Gastroesophageal sphincter (tissue), 4 donors: Measurements from ENCODE around the gene NOP10. TPM values are rescaled to one million over a fixed set of nuclear protein-coding genes. Genes with fewer than 3 reads are reported as not detected.
A peak's percentile ranks its signal among the peaks of the same experiment; 100 is the strongest.
"Not testable (repeated sequence)": the region's sequence is repeated elsewhere in the genome, so short reads cannot be mapped to it uniquely, and the experiment has no call there.

Experiments
- ATAC-seq: fragments of 150-250 bp; one replicate; pipeline ENCODE4 v1.9.1; 2016; ENCODE audit warnings: mild to moderate bottlenecking, moderate library complexity
- H3K27ac ChIP-seq, 4 donors: fragments of 200-600 bp; sonication (generic) in 3 of 4; 1 replicate in 3 of 4; 2 replicates in 1 of 4; pipeline ENCODE4 v1.5.1; 2016 to 2019
- H3K27me3 ChIP-seq: fragments of 200-600 bp; sonication (generic); one replicate; pipeline ENCODE4 v1.5.1; 2019
- H3K36me3 ChIP-seq, 2 donors: fragments of 200-600 bp; sonication (generic); one replicate each; pipeline ENCODE4 v1.5.1; 2019; ENCODE audit warnings: control low read depth in 1 of 2
- H3K4me1 ChIP-seq, 3 donors: fragments of 200-600 bp; sonication (generic); 1 replicate in 2 of 3; 2 replicates in 1 of 3; pipeline ENCODE4 v1.5.1; 2016 to 2019; ENCODE audit warnings: control low read depth in 2 of 3
- H3K4me3 ChIP-seq, 2 donors: fragments of 200-600 bp; sonication (generic); one replicate each; pipeline ENCODE4 v1.5.1; 2019; ENCODE audit warnings: mild to moderate bottlenecking in 1 of 2, moderate library complexity in 1 of 2
- H3K9me3 ChIP-seq, 3 donors: fragments of 200-600 bp; sonication (generic); one replicate each; pipeline ENCODE4 v1.5.1; 2017 to 2019; ENCODE audit warnings: control low read depth in 2 of 3
- EP300 ChIP-seq: sonication (generic); formaldehyde crosslinking; IDR thresholded peaks from one replicate; pipeline ENCODE4 v1.6.1; 2017; ENCODE audit warnings: antibody characterized with exemption, mild to moderate bottlenecking
- POLR2A ChIP-seq, 2 donors: fragments of 450-650 bp; IDR thresholded peaks; one replicate each; pipeline ENCODE4 v1.6.1; 2017; ENCODE audit warnings: antibody characterized with exemption in 2 of 2, mild to moderate bottlenecking in 2 of 2, moderate library complexity in 1 of 2
- POLR2AphosphoS5 ChIP-seq: sonication (generic); formaldehyde crosslinking; IDR thresholded peaks from one replicate; pipeline ENCODE4 v1.6.1; 2017; ENCODE audit warnings: antibody characterized with exemption
- WGBS, 2 donors: methylation state at CpG; one replicate each; pipeline ENCODE4 v1.1.5; 2018; ENCODE audit warnings: low coverage in 1 of 2; 5-methylcytosine and 5-hydroxymethylcytosine counted together
- total RNA-seq, 4 donors: library from RNA; depleted of rRNA; stranded (reverse); fragments of >200 nt; gene quantifications; one replicate each; pipeline ENCODE4 v1.1.0, GENCODE V29; 2016
- TF ChIP-seq, protein P1 (sequence below), 4 experiments: fragments of 200-600 bp in 2 of 4; fragments of 450-650 bp in 2 of 4; sonication (generic) in 1 of 4; IDR thresholded peaks; one replicate each; pipeline ENCODE4 v1.5.1; 2017 to 2019; ENCODE audit warnings: antibody characterized with exemption in 4 of 4, mild to moderate bottlenecking in 2 of 4, moderate library complexity in 2 of 4

NOP10 gene
- total RNA-seq, 4 donors from 2014 or later, result 93.3 to 128 (median 108) TPM

DNA sequence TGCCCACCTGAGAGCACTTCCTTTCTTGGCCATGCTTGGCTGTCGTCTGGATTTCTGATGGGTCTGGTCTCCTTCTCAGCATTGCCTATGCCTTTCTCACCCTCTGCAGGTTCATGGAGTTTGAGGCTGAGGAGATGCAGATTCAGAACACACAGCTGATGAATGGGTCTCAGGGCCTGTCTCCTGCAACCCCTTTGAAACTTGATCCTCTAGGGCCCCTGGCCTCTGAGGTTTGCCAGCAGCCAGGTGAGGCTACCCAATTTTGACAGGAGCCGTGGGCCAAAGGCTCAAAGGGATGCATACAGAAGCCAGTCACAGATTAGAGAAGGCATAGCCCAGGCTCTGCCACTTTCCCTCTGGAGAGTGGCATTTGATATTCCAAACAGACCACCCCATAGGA, 10.7 kb upstream of the NOP10 start:
- H3K4me3 ChIP-seq, result no peak overlapping the region
- H3K36me3 ChIP-seq, result peaks cover 0 to 43% of the 10 kb centered on the region in 2 donors
- H3K4me1 ChIP-seq, result no peaks in the 10 kb centered on the region
- WGBS, 2 donors, result 40% methylated on average over 1 of the region's 2 CpGs; no CpG with 5 or more reads in 1 of the 2 donors
- ATAC-seq, result no peak
- no peak for TF ChIP-seq POLR2AphosphoS5
- TF ChIP-seq EP300, result no peak
- TF ChIP-seq, protein P1, sequence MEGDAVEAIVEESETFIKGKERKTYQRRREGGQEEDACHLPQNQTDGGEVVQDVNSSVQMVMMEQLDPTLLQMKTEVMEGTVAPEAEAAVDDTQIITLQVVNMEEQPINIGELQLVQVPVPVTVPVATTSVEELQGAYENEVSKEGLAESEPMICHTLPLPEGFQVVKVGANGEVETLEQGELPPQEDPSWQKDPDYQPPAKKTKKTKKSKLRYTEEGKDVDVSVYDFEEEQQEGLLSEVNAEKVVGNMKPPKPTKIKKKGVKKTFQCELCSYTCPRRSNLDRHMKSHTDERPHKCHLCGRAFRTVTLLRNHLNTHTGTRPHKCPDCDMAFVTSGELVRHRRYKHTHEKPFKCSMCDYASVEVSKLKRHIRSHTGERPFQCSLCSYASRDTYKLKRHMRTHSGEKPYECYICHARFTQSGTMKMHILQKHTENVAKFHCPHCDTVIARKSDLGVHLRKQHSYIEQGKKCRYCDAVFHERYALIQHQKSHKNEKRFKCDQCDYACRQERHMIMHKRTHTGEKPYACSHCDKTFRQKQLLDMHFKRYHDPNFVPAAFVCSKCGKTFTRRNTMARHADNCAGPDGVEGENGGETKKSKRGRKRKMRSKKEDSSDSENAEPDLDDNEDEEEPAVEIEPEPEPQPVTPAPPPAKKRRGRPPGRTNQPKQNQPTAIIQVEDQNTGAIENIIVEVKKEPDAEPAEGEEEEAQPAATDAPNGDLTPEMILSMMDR (IDR thresholded peaks at IDR 0.05), result no peak
- no peak for TF ChIP-seq POLR2A (IDR thresholded peaks at IDR 0.05)
- no peak overlapping the region for H3K27ac ChIP-seq
- no peaks in the 10 kb centered on the region for H3K9me3 ChIP-seq
- H3K27me3 ChIP-seq, result no peaks in the 10 kb centered on the region

DNA sequence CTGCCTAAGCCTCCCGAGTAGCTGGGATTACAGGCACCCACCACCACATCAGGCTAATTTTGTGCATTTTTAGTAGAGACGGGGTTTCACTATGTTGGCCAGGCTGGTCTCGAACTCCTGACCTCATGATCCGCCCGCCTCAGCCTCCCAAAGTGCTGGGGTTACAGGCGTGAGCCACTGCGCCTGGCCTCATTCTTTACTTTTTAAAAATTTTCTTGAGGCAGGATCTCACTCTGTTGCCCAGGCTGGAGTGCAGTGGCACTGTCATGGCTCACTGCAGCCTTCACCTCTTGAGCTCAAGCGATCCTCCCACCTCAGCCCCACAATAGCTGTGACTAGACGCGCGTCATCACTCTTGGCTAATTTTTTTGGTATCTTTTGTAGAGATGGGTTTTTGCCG, 10.1 kb upstream of the NOP10 start:
- peaks cover 0 to 37% of the 10 kb centered on the region in 2 donors for H3K36me3 ChIP-seq
- H3K27me3 ChIP-seq, H3K9me3 ChIP-seq, H3K27ac ChIP-seq, H3K4me1 ChIP-seq, H3K4me3 ChIP-seq, ATAC-seq: not testable (repeated sequence)
- WGBS, 2 donors, result 90 to 93% methylated on average over 8 to 9 of the region's 12 CpGs

DNA sequence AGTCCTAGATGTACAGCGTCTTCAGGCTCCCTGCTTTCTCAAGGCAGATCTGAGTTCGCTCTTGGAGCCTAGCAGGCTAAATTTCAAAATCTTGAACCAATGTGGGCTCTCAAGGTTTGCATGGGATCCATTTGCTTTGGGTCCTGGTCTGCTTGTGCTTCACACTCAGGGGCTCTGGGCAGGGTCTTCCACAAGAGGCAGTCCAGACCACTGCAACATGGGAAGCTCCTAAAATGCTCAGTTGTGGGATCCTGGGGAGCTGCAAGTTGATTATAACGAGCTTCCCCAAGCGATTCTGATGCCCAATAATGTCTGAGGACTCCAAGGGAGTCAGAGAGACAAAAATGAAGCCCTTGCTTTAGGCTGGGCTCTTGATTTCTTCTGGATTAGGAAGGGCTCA, 6.8 kb upstream of the NOP10 start:
- ATAC-seq, result no peak
- Histone ChIP-seq H3K4me3 (no peak overlapping the region), H3K4me1 (no peaks in the 10 kb centered on the region), H3K27me3 (no peaks in the 10 kb centered on the region), H3K36me3 (peaks cover 0 to 5% of the 10 kb centered on the region in 2 donors), H3K9me3 (no peaks in the 10 kb centered on the region), H3K27ac (no peak overlapping the region)
- WGBS, 2 donors, result 83% methylated on average over 2 of the region's 4 CpGs; no CpG with 5 or more reads in 1 of the 2 donors
- TF ChIP-seq POLR2A (IDR thresholded peaks at IDR 0.05), result no peak
- TF ChIP-seq POLR2AphosphoS5, result no peak
- no peak for TF ChIP-seq EP300
- TF ChIP-seq, protein P1 (IDR thresholded peaks at IDR 0.05), result no peak

DNA sequence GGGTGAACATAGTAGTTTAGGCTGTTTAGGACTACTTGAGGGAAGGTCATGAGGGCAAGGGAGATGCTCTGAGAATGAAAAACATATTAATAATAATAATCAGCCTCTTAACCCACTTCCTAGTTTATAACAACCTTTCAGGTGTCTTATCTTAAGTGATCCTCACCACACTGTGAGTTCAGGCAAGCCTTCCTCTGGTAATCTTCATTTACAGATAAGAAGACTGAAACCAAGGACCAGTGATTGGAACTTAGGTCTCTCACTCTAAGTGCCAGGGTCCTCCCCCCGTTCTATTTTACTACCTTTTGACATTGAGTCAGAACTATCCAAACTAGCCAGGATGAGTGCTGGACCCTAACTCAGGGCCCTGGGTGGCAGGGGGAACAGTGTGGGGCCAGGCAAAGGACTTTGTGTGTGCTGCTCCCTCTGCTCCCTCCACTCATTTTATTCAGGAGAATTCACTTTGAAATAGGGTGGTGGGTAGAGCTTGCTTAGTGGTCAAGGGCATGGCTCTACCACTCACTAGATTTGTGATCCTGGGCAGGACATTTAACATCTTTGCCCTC, 5.9 kb upstream of the NOP10 start:
- WGBS, 2 donors, result 75 to 78% methylated on average over 1 of the region's 1 CpG
- ATAC-seq, result no peak

DNA sequence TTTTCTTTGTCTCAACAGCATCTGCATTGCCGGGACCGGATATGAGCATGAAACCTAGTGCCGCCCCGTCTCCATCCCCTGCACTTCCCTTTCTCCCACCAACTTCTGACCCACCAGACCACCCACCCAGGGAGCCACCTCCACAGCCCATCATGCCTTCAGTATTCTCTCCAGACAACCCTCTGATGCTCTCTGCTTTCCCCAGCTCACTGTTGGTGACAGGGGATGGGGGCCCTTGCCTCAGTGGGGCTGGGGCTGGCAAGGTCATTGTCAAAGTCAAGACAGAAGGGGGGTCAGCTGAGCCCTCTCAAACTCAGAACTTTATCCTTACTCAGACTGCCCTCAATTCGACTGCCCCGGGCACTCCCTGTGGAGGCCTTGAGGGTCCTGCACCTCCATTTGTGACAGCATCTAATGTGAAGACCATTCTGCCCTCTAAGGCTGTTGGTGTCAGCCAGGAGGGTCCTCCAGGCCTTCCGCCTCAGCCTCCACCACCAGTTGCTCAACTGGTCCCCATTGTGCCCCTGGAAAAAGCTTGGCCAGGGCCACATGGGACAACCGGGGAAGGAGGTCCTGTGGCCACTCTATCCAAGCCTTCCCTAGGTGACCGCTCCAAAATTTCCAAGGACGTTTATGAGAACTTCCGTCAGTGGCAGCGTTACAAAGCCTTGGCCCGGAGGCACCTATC, 5.2 kb upstream of the NOP10 start:
- Histone ChIP-seq H3K27me3 (no peaks in the 10 kb centered on the region), H3K27ac (no peak overlapping the region), H3K4me3 (no peak overlapping the region), H3K36me3 (no peaks in the 10 kb centered on the region), H3K9me3 (no peaks in the 10 kb centered on the region), H3K4me1 (no peaks in the 10 kb centered on the region)
- 63 to 71% methylated on average over 4 to 7 of the region's 13 CpGs for WGBS, 2 donors
- no peak for ATAC-seq
- no peak for TF ChIP-seq POLR2AphosphoS5
- no peak for TF ChIP-seq POLR2A (IDR thresholded peaks at IDR 0.05)

More for the DNA sequence above, 5.9 kb upstream of the NOP10 start:
- H3K27ac ChIP-seq, result no peak overlapping the region
- H3K4me3 ChIP-seq, result no peak overlapping the region
- no peaks in the 10 kb centered on the region for H3K27me3 ChIP-seq
- no peaks in the 10 kb centered on the region for H3K36me3 ChIP-seq
- no peaks in the 10 kb centered on the region for H3K4me1 ChIP-seq
- no peaks in the 10 kb centered on the region for H3K9me3 ChIP-seq
- no peak for TF ChIP-seq POLR2AphosphoS5
- no peak for TF ChIP-seq POLR2A (IDR thresholded peaks at IDR 0.05)
- TF ChIP-seq, protein P1 (IDR thresholded peaks at IDR 0.05), result no peak
- no peak for TF ChIP-seq EP300

DNA sequence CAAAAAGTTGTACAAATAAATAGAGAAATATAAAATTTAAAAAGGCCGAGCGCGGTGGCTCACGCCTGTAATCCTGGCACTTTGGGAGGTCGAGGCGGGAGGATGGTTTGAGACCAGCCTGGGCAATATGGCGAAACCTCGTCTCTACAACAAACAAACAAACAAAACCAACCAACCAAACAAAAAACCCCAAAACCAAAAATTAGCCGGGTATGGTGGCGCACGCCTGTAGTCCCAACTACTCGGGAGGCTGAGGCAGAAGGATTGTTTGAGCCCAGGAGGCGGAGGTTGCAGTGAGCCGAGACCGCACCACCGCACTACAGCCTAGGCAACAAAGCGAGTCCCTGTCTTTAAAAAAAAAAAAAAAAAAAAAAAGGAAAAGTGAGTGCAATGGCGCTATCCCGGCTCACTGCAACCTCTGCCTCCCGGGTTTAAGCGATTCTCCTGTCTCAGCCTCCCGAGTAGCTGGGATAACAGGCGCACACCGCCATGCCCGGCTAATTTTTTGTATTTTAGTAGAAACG, 661 bp downstream of the NOP10 start:
- not testable (repeated sequence) for H3K27me3 ChIP-seq, ATAC-seq
- 41% methylated on average over 26 of the region's 26 CpGs; no CpG with 5 or more reads in 1 of the 2 donors for WGBS, 2 donors

More for the DNA sequence above, 661 bp downstream of the NOP10 start:
- Histone ChIP-seq H3K4me3 (peak overlapping the region; percentile 68 to 87), H3K27ac (peak overlapping the region; percentile 79 to 90 (median 87)), H3K4me1 (peaks cover 0 to 37% (median 8%) of the 10 kb centered on the region in 3 donors), H3K36me3 (peaks cover 0 to 24% of the 10 kb centered on the region in 2 donors)
- not testable (repeated sequence) for H3K9me3 ChIP-seq
